Measurements from ENCODE around the gene SCIN.
A peak's percentile ranks its signal among the peaks of the same experiment; 100 is the strongest.
"Not testable (repeated sequence)": the region's sequence is repeated elsewhere in the genome, so short reads cannot be mapped to it uniquely, and the experiment has no call there.

Gene SCIN

GRCh38 chr7:12623223-12623622 lies 52.7 kb downstream of the SCIN start:
- no peak for DNase-seq

GRCh38 chr7:12623885-12624498 lies 53.5 kb downstream of the SCIN start:
- peak; percentile 34 for DNase-seq

- no peak for DNase-seq
Observed at GRCh38 chr7:12625836-12626235, 55.3 kb downstream of the SCIN start.

- DNase-seq = no peak
Observed at GRCh38 chr7:12629816-12630512, 59.4 kb downstream of the SCIN start.

- peak; percentile 49 for DNase-seq
Observed at GRCh38 chr7:12630513-12630819, 59.9 kb downstream of the SCIN start.

GRCh38 chr7:12633582-12633981 lies 63.1 kb downstream of the SCIN start:
- no peak for DNase-seq

GRCh38 chr7:12635830-12636229 lies 65.3 kb downstream of the SCIN start:
- no peak for DNase-seq

- DNase-seq = no peak
Observed at GRCh38 chr7:12637328-12637727, 66.8 kb downstream of the SCIN start.

GRCh38 chr7:12637819-12638592 lies 67.5 kb downstream of the SCIN start:
- DNase-seq = no peak

- no peak for DNase-seq
Observed at GRCh38 chr7:12638851-12639456, 68.4 kb downstream of the SCIN start.

- no peak for DNase-seq
Observed at GRCh38 chr7:12640299-12641096, 70.0 kb downstream of the SCIN start.

GRCh38 chr7:12641196-12641595 lies 70.7 kb downstream of the SCIN start:
- DNase-seq = no peak

GRCh38 chr7:12642508-12642907 lies 72.0 kb downstream of the SCIN start:
- DNase-seq = no peak

GRCh38 chr7:12643001-12643643 lies 72.6 kb downstream of the SCIN start:
- no peak for DNase-seq

GRCh38 chr7:12643644-12644043 lies 73.1 kb downstream of the SCIN start:
- no peak for DNase-seq

GRCh38 chr7:12645212-12645611 lies 74.7 kb downstream of the SCIN start:
- DNase-seq = not testable (repeated sequence)

- DNase-seq = no peak
Observed at GRCh38 chr7:12646139-12646538, 75.6 kb downstream of the SCIN start.

- DNase-seq = no peak
Observed at GRCh38 chr7:12647364-12648219, 77.1 kb downstream of the SCIN start.

GRCh38 chr7:12648704-12649261 lies 78.3 kb downstream of the SCIN start:
- DNase-seq = no peak

- DNase-seq = no peak
Observed at GRCh38 chr7:12649348-12649747, 78.8 kb downstream of the SCIN start.

GRCh38 chr7:12650080-12650479 lies 79.6 kb downstream of the SCIN start:
- no peak for DNase-seq

Data from NCI-H1092 (cell line).